Cardiac fibroblast (primary cell): Measurements from ENCODE around the gene SMARCD1.

Source experiments
- DNase-seq, 2 donors: peaks; one replicate each; pipeline versions ENCODE4 v3.0.0 to v3.0.0-alpha.2; 2010; ENCODE audit warnings: low read depth in 2 of 2
- H3K4me3 ChIP-seq, 2 donors: replicated peaks in 1 of 2; 1 replicate in 1 of 2; 2 replicates in 1 of 2; pipeline ENCODE4 v1.5.1; 2011; ENCODE audit warnings: low read depth in 2 of 2, low read length in 2 of 2, mild to moderate bottlenecking in 2 of 2, moderate library complexity in 1 of 2
- TF ChIP-seq, protein P1 (sequence below): IDR thresholded peaks from one replicate; pipeline ENCODE4 v1.5.1; 2011; ENCODE audit warnings: low read depth, mild to moderate bottlenecking, low read length, inconsistent platforms

The SMARCD1 gene

DNA sequence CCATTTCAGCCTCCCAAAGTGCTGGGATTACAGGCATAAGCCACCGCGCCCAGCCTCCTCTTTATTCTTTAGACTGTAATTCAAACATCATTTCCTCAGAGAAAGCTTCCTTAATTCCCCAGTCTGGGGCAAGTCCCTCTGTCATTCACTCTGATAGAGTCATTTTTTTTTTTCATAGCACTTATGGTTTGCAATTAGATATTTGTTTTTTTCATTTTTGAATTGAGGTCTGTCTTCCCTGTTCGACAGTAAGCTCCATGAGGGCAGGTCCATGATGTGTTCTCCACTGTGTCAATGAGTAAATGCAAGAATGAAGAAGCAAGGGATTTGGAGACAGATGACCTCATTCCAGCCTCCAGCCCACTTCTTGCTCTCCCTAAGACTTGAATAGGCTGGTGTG is 15.6 kb upstream of the SMARCD1 start:
- no peak overlapping the region for H3K4me3 ChIP-seq
- TF ChIP-seq, protein P1, sequence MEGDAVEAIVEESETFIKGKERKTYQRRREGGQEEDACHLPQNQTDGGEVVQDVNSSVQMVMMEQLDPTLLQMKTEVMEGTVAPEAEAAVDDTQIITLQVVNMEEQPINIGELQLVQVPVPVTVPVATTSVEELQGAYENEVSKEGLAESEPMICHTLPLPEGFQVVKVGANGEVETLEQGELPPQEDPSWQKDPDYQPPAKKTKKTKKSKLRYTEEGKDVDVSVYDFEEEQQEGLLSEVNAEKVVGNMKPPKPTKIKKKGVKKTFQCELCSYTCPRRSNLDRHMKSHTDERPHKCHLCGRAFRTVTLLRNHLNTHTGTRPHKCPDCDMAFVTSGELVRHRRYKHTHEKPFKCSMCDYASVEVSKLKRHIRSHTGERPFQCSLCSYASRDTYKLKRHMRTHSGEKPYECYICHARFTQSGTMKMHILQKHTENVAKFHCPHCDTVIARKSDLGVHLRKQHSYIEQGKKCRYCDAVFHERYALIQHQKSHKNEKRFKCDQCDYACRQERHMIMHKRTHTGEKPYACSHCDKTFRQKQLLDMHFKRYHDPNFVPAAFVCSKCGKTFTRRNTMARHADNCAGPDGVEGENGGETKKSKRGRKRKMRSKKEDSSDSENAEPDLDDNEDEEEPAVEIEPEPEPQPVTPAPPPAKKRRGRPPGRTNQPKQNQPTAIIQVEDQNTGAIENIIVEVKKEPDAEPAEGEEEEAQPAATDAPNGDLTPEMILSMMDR: no peak
- no peak for DNase-seq

DNA sequence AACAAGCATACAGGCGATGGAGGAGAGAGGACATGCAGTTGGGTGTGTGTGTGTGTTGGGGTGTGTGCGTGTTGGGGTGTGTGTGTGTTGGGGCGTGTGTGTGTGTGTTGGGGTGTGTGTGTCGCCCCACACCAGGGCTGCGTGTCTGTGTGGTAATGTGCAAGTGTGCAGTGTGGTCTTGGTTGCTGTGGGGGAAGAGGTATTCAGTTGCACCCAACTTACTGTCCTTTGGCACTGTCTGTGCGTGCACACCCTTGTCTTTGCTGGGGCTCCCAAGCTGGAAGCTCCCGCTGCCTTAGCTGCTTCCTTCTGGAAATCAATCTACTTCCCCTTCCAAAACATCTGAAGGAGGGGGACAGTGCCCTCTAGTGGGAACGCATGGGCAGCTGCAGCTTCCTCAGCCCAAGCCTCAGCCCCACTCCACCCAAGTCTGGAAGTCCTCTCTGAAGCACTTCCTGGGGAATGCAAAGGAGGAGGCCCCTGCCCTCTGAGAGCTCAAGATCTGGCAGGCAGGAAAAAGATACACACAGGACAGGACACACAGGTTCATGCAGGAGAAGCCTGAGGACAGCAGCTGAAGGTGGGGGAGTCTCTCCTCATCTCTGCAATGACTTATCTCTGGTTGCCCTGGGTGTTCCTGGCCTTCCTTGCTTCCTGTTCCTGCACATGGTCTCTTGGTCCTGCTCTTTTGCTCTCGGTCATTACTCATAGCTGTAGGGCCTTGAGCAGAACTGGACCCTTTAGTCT is 14.7 kb upstream of the SMARCD1 start:
- no peak overlapping the region for H3K4me3 ChIP-seq
- DNase-seq: peak; percentile 90 to 94
- TF ChIP-seq, protein P1: peak; percentile 98

DNA sequence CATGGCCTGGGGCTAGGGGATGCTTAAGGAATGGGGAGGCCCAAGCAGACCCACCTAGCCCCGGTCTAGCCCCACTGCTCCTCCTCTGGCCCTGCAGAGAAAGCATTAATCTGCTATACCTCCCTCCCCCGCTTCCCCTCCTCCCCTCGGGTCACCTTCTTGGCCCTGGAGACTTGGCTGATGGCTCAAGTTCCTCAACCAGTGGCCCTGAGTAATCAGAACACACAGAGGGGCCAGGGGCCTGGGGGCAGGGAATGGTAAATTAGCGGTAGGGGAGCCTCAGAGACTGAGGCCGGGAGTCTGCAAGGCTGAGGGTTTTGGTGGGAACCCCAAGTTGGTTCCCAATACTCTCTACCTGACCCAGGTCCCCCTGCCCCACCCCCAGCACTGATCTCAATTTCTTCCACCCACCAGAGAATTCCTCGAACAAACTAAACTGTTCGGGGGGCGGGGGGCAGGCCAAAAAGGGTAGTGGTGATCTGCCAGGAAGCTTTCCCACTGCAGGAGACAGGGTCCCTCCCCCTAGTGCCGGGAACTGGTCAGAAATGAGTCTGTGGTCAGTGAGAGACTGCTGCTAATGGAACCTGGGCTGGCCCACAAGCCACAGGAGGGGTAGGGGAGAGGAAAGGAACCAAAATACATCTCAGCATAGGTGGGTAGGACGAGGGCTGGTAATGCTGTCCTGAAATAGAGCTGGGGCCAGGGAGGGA is 12.8 kb upstream of the SMARCD1 start:
- DNase-seq: no peak
- TF ChIP-seq, protein P1: no peak
- no peak overlapping the region for H3K4me3 ChIP-seq

DNA sequence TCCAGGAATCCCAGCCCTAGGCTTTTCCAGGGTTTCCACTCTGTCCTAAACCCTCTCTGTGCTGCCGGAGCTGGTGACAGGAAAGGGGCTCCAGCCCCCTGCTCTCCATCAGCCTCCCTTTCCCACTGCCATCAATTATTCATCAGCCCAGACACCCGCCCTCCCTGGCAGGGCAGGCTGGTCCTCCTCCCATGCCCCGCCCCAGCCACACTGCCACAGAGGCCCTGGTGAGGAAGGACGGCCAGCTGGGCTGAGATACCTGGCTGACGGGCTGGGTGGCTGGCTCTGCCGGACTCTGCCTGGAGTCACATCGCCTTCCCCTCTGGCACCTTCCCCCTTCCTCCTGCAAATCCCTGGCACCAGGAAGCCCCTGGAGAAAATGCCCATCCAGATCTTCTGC is 11.9 kb upstream of the SMARCD1 start:
- DNase-seq: no peak
- H3K4me3 ChIP-seq: no peak overlapping the region
- TF ChIP-seq, protein P1: no peak

DNA sequence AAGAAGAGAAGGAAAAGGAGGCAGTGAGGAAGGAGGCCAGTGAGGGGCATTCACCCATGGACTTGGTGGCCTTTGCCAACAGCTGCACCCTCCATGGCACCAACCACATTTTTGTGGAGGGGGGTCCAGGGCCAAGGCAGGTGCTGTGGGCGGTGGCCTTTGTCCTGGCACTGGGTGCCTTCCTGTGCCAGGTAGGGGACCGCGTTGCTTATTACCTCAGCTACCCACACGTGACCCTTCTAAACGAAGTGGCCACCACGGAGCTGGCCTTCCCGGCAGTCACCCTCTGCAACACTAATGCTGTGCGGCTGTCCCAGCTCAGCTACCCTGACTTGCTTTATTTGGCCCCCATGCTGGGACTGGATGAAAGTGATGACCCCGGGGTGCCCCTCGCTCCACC is 11.4 kb upstream of the SMARCD1 start:
- H3K4me3 ChIP-seq: no peak overlapping the region
- TF ChIP-seq, protein P1: no peak
- DNase-seq: no peak

DNA sequence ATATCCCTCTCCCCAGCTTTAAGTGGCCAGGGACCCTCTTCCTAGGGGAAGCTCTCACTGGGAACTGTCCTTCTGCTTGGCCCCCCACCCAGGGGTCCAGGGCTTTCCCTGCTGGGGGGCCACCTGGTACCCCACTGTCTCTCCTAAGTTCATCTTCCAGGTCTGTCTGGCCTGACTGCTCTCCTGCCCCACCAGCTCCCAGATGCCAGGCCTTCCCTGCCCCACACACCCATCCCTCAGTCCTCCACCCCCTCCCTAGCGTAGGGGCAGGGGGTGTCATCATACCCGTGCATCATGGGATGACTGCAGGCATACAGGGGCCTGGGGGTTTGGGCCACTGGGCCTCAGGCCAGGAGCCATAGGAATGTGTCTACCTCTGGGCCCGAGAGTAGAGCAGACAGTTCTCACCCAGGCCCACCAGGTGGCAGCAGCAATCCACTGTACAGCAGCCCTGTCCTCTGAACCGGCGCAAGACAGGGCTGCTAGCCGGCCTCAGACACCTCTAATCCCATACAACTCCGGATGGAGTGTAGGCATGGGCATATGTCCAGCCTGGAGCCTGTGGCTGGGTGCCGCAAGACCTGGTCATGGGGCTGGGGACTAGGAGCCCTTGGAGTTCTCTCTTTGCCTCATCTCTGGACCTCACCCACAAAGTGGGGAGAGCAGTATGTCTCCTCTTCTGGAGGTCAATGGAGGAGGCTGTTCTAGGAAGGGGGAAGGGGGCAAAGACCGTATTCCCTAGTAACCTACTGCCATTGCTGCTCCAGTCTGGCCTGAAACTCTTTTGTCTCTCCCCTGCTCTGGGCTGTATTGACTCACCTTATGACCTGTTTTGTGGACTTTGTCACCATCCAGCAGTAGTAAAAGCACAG is 10.0 kb upstream of the SMARCD1 start:
- H3K4me3 ChIP-seq: no peak overlapping the region
- TF ChIP-seq, protein P1: peak; percentile 89
- DNase-seq: peak; percentile 86 to 90
